Aorta (tissue), 5 donors: ENCODE measurements around the gene VPS18. TPM values are rescaled to one million over a fixed set of nuclear protein-coding genes. Genes with fewer than 3 reads are reported as not detected.
A peak's percentile ranks its signal among the peaks of the same experiment; 100 is the strongest.

Experiments used
- ATAC-seq: fragments of 200-7000 bp; cut with Tn5 transposase; one replicate; pipeline ENCODE4 v1.9.1; 2022; ENCODE audit warnings: moderate library complexity; ENCODE audit not compliant: low FRiP score
- DNase-seq, 2 donors: peaks; one replicate each; pipeline ENCODE4 v3.0.0-alpha.2; 2020
- H3K27ac ChIP-seq, 2 donors: one replicate each; pipeline ENCODE4 v1.5.1; 2013; ENCODE audit warnings: low read length in 2 of 2, mild to moderate bottlenecking in 2 of 2, moderate library complexity in 2 of 2, control low read depth in 1 of 2, inconsistent platforms in 1 of 2, low read depth in 1 of 2
- H3K27me3 ChIP-seq, 2 donors: one replicate each; pipeline ENCODE4 v1.6.1; 2013; ENCODE audit warnings: control low read depth in 1 of 2, low read length in 1 of 2, mild to moderate bottlenecking in 1 of 2, moderate library complexity in 1 of 2; ENCODE audit not compliant: insufficient read depth in 2 of 2, control insufficient read depth in 1 of 2
- H3K36me3 ChIP-seq, 2 donors: one replicate each; pipeline ENCODE4 v1.6.1; 2013; ENCODE audit warnings: control low read depth in 1 of 2, low read length in 1 of 2, mild to moderate bottlenecking in 1 of 2; ENCODE audit not compliant: insufficient read depth in 2 of 2, control insufficient read depth in 1 of 2
- H3K4me1 ChIP-seq, 2 donors: one replicate each; pipeline ENCODE4 v1.6.1; 2013; ENCODE audit warnings: low read length in 2 of 2, control low read depth in 1 of 2, mild to moderate bottlenecking in 1 of 2, moderate library complexity in 1 of 2; ENCODE audit not compliant: insufficient read depth in 2 of 2, control insufficient read depth in 1 of 2
- H3K4me3 ChIP-seq, 2 donors: one replicate each; pipeline ENCODE4 v1.5.1; 2013; ENCODE audit warnings: low read length in 2 of 2, control low read depth in 1 of 2, mild to moderate bottlenecking in 1 of 2
- H3K9me3 ChIP-seq: one replicate; pipeline ENCODE4 v1.6.1; 2013; ENCODE audit warnings: mild to moderate bottlenecking, low read length; ENCODE audit not compliant: control insufficient read depth
- WGBS, 2 donors: extraction: QIAGEN DNeasy Blood & Tissue Kit; methylation state at CpG; one replicate each; pipeline ENCODE4 v1.1.7; 2013; 5-methylcytosine and 5-hydroxymethylcytosine counted together
- intact Hi-C, 2 donors: fragments of 100-400 bp; cut with DNase I; formaldehyde crosslinking; loops; one replicate each; pipeline versions ENCODE4 v1.14.2 to v1.15.0; 2022
- polyA plus RNA-seq, 2 donors: library from polyadenylated mRNA; stranded (reverse); fragments of 200-250 nt; gene quantifications; one replicate each; pipeline ENCODE4 v1.2.3, GENCODE V29; 2013
- total RNA-seq, 2 donors: library from RNA; stranded (reverse); fragmentation: NEBNext Ultra II Directional; extraction: Animal tissue kit (Norgen Biotek cat#: 25700); gene quantifications; one replicate each; pipeline ENCODE4 v1.2.1, GENCODE V29; 2021
- donor health status: healthy with polysubstance abuse.
- donor health status: Bipolar disorder and iron deficiency.
- donor health status: DM: no; HTN: no; CAD: no.
- donor health status: DM: no; HTN: no; CAD: no.
- donor health status: DM: yes; HTN: yes; CAD: no.

VPS18 gene
- total and polyA plus RNA-seq, 4 donors = 5.5 to 22.5 (median 14.4) TPM

DNA sequence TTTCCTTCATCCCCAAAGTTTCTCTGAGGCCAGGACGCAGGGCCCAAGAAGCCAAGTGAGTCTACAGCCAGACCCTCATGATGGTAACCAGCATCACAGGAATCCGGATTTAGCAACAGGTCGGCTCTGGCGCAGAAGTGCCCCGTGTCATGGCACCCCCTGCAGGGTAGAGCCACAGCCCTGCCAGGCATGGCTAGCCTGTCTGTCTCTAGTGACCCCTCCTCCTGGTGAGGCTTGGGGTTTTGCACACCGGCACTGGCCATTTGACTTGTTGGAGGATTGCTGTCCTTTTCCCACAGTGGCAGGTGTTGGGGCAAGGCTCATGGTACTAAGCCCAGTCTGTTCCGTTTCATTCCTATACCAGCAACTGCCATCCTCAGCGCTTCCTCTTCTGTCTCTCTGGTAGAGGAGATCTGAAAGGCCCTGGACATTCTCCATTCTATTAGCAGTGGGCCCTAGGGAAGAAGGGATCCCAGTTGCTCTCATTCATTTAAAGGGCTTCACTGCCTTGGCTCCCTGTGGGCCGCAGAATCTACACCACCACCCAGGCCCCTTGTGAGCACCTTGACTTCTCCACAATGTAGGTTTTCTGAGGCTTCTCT lies 49.6 kb downstream of the VPS18 start:
- no peak overlapping the region for H3K27ac ChIP-seq
- ATAC-seq (no peak), DNase-seq (no peak)
- no peaks in the 10 kb centered on the region for H3K36me3 ChIP-seq
- intact Hi-C loops = loop anchor here in 1 of 2 donors (5.0 kb wide), 3 partner anchors 37 to 73 kb away; no protein-coding TSS in a partner anchor
- H3K9me3 ChIP-seq = no peaks in the 10 kb centered on the region
- no peaks in the 10 kb centered on the region for H3K4me1 ChIP-seq
- H3K4me3 ChIP-seq = no peak overlapping the region
- no peaks in the 10 kb centered on the region for H3K27me3 ChIP-seq
- WGBS, 2 donors = 93 to 97% methylated on average over 8 to 9 of the region's 9 CpGs

DNA sequence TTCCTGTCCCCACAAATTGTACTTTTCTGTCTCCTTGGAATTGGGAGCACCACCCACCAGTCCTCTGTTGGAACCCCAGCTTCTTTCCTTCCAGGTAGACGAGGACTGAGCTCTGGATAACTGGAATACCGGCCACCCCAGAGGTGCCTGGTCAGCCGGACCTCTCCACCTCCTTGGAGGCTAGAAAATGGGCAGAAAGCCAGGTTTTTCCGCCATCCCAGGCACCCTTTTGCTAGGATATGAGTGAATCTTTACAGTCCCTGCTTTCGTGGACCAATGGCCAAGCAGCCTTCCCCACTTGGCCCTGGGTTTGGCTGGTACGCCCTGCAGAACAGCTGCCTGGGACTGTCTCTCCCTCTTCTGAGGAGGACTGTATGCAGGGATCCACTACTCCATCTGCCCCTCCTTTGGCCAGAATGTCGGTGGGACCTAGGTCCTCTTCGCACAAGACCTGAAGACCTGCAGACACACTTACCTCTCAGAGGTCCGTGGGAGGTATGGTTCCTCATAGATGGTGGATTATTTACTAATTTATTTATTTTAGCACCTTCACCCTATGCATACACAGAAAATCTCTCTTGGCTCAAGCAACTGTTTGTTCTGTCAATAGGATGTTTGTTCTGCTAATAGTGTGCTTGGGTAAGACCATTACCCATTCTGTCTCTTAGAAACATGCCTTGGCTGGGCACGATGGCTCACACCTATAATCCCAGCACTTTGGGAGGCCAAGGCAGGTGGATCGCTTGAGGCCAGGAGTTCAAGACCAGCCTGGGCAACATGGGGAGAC lies 50.5 kb downstream of the VPS18 start:
- H3K27ac ChIP-seq = no peak overlapping the region
- 94 to 97% methylated on average over 11 of the region's 11 CpGs for WGBS, 2 donors
- DNase-seq = peak in 1 of 2 donors; percentile 33
- H3K9me3 ChIP-seq = no peaks in the 10 kb centered on the region
- H3K4me1 ChIP-seq = no peaks in the 10 kb centered on the region
- H3K4me3 ChIP-seq = no peak overlapping the region
- H3K27me3 ChIP-seq = no peaks in the 10 kb centered on the region
- intact Hi-C loops = loop anchor here in 1 of 2 donors (5.0 kb wide), 3 partner anchors 37 to 73 kb away; no protein-coding TSS in a partner anchor
- no peaks in the 10 kb centered on the region for H3K36me3 ChIP-seq
- no peak for ATAC-seq

DNA sequence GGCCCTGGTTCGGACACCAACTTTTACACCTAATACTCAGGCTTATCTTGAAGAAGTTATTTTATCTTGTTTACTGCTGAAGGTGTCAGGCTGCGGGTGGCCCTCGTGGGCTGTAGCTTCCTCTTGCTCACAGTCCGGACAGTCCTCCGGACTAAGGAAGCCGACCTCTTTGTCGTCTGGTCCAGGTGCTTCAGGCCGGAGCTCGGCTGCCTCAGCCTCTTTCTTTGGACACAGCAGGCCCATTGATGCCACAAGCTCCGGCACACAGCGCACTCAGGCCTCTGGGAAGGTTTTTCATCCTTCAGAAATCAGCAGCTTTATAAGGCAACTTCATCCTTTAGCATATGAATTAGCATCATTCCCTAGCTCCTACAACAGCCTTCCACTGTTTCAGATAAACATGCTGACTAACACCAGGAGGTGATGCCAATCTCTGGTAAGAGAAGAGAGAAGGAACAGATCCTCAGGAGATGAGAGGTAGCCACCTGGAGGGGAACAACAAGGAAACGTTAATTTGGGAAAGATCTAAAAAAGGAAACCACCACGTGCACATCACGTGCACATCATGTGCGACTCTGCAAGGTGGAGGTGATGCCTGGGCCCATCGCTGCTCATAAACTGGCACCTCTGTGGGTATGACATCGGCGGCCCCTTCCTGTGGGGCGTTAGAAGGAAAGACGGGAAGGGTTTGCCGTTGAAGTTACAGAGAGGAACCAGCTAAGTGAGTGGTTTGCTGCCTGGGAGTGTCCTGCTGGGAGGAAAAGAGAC lies 54.6 kb downstream of the VPS18 start:
- Histone ChIP-seq H3K4me3 (no peak overlapping the region), H3K9me3 (no peaks in the 10 kb centered on the region), H3K36me3 (no peaks in the 10 kb centered on the region), H3K27me3 (no peaks in the 10 kb centered on the region), H3K27ac (no peak overlapping the region), H3K4me1 (no peaks in the 10 kb centered on the region)
- 85 to 87% methylated on average over 21 of the region's 21 CpGs for WGBS, 2 donors
- intact Hi-C loops = no loop called here
- DNase-seq = no peak
- ATAC-seq = no peak

- Histone ChIP-seq H3K27me3 (no peaks in the 10 kb centered on the region), H3K9me3 (no peaks in the 10 kb centered on the region), H3K36me3 (no peaks in the 10 kb centered on the region), H3K4me3 (no peak overlapping the region), H3K27ac (no peak overlapping the region), H3K4me1 (no peaks in the 10 kb centered on the region)
- DNase-seq (no peak), ATAC-seq (no peak)
- 60 to 64% methylated on average over 7 of the region's 7 CpGs for WGBS, 2 donors
- intact Hi-C loops = loop anchor here in 1 of 2 donors (5.0 kb wide), 1 partner anchor 38 kb away; no protein-coding TSS in a partner anchor
Observed at GRCh38 chr15:40949756-40950207, 55.5 kb downstream of the VPS18 start.

- intact Hi-C loops = loop anchor here in 1 of 2 donors (5.0 kb wide), 1 partner anchor 36 kb away; no protein-coding TSS in a partner anchor
- 90 to 93% methylated on average over 4 of the region's 4 CpGs for WGBS, 2 donors
Observed at GRCh38 chr15:40951764-40952163, 57.5 kb downstream of the VPS18 start.

DNA sequence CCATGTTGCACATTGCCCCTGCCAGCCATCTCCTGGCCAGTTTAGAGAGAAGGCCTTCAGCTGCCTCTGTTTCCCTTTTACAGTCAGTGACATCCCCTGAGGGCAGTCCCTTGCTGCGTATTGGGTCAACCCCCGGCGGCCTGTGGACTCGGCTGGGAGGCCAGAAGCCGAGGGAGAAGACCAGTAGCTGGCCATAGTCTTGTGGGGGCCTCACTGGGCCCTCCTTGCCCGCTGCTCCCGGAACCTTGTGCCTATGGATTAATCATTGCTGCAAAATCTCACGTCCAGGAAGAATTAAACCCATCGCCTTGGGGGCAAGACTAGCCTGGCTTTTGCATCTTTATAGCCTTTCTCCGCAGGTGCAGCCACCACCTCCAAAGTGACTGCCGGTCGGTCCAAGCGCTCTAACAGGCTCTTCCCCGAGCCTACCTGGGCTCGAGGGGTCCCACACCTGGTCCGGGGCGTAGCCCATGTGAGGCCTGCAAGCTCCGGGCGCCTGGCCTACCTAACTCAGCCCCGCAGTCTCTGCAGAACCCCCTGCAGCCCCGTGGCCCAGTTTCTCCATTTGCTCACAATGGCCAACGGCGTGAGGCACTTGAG lies 58.2 kb downstream of the VPS18 start:
- Histone ChIP-seq H3K27me3 (no peaks in the 10 kb centered on the region), H3K4me1 (peaks cover 0 to 2% of the 10 kb centered on the region in 2 donors), H3K36me3 (no peaks in the 10 kb centered on the region), H3K27ac (peak overlapping the region in 1 of 2 donors; percentile 62), H3K4me3 (peak overlapping the region; percentile 17 to 42), H3K9me3 (no peaks in the 10 kb centered on the region)
- WGBS, 2 donors = 49 to 52% methylated on average over 23 of the region's 23 CpGs
- DNase-seq (no peak), ATAC-seq (no peak)
- intact Hi-C loops = loop anchor here in 1 of 2 donors (5.0 kb wide), 1 partner anchor 35 kb away; no protein-coding TSS in a partner anchor

More at GRCh38 chr15:40951764-40952163, 57.5 kb downstream of the VPS18 start:
- Histone ChIP-seq H3K9me3 (no peaks in the 10 kb centered on the region), H3K27ac (no peak overlapping the region), H3K4me1 (peaks cover 0 to 1% of the 10 kb centered on the region in 2 donors), H3K36me3 (no peaks in the 10 kb centered on the region), H3K4me3 (no peak overlapping the region), H3K27me3 (no peaks in the 10 kb centered on the region)
- DNase-seq (no peak), ATAC-seq (no peak)

- Histone ChIP-seq H3K4me1 (peaks cover 0 to 4% of the 10 kb centered on the region in 2 donors), H3K27me3 (no peaks in the 10 kb centered on the region), H3K36me3 (no peaks in the 10 kb centered on the region), H3K4me3 (peak within 1 kb of the TSS; percentile 38 to 87), H3K27ac (peak within 1 kb of the TSS in 1 of 2 donors; percentile 81), H3K9me3 (no peaks in the 10 kb centered on the region)
- peak; percentile 92 for ATAC-seq
- intact Hi-C loops = loop anchor here in 1 of 2 donors (5.0 kb wide), 1 partner anchor 34 kb away; no protein-coding TSS in a partner anchor
- peak; percentile 97 to 98 for DNase-seq
- 0 to 1% methylated on average over 62 to 72 of the region's 72 CpGs for WGBS, 2 donors
Observed at GRCh38 chr15:40952901-40953712, 58.9 kb downstream of the VPS18 start, which contains the start of gene CHAC1. CHAC1 (plus strand) TSS chr15:40953471; CDS start chr15:40953584, 113 bp downstream.
